Measurements from ENCODE around the gene MID2. TPM values are rescaled to one million over a fixed set of nuclear protein-coding genes. Genes with fewer than 3 reads are reported as not detected.

The MID2 gene
- total RNA-seq, 1 experiment from 2014 or later, result 1.6 TPM

DNA sequence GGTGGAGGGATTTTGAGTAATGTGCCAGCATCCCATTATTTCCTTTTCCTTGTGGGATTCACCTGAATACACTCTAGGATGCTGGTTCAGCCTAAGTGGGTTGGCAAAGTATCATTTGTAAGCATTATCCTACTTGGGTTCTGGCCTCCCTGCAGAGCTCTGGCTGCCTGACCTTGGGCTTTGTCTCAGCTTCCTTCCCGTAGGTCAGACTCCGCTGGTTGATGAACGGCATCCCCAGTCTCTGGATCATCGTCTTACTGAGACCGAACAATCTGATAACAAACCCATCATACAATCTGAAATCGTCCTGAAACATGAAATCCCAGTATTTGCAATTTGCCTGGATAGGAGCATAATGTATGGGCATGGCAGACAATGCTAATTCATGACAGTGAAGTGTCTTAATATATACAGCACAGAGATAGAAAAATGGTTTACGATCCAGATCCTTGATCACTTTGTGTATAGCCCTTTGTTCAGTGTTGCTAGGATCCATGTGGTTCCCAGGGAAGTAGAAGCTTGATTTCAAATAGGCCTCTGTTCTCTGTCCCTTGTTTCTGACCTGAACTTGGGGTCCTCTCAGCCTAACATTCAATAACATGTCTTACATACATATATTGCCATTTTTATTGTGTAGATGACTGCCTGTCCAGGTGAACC, 5.5 kb downstream of the MID2 start:
- Mint-ChIP-seq H3K4me3 (no peak overlapping the region), H3K4me1 (peaks cover 5 to 6% of the 10 kb centered on the region in 2 experiments; a peak in 2 of 4 replicates), H3K36me3 (ENCODE audit: insufficient read depth in 1 of 3, low read depth in 3 of 3) (no peaks in the 10 kb centered on the region; a peak in 2 of 7 replicates), H3K9me3 (peaks cover 0 to 36% of the 10 kb centered on the region in 2 experiments; a peak in 3 of 5 replicates), H3K27ac (no peak overlapping the region), H3K27me3 (ENCODE audit: low read depth) (peaks cover 33% of the 10 kb centered on the region)
- no peak overlapping the region for H3K4me2 ChIP-seq (ENCODE audit: insufficient read depth, insufficient read length, low read length)
- H3K23ac ChIP-seq (ENCODE audit: insufficient read length, low read depth, low read length), result no peak overlapping the region
- no peaks in the 10 kb centered on the region for H3K79me1 ChIP-seq (ENCODE audit: insufficient read depth, low read depth, low read length, poor library complexity, severe bottlenecking)
- no peak overlapping the region for H3K9ac ChIP-seq (ENCODE audit: extremely low read depth, insufficient read length, low read length)
- no peak overlapping the region for H2BK20ac ChIP-seq (ENCODE audit: low read depth, low read length, poor library complexity, severe bottlenecking)
- no peak overlapping the region for H2AFZ ChIP-seq (ENCODE audit: low read length)
- no peak overlapping the region for H3K18ac ChIP-seq (ENCODE audit: insufficient read length, low read depth, low read length)
- no peak overlapping the region for H4K8ac ChIP-seq (replicated peaks; ENCODE audit: insufficient read length, low read depth, low read length)
- no peak overlapping the region for H3K27ac ChIP-seq (ENCODE audit: insufficient read length, low read depth, low read length)
- no peak overlapping the region for H2BK120ac ChIP-seq (ENCODE audit: low read depth, low read length, poor library complexity, severe bottlenecking)
- no peaks in the 10 kb centered on the region for H3K79me2 ChIP-seq (ENCODE audit: insufficient read depth, low read length)
- peaks cover 2% of the 10 kb centered on the region for H3K23me2 ChIP-seq (ENCODE audit: insufficient read length, low read depth, low read length, poor library complexity, severe bottlenecking)
- no peak overlapping the region for H3K56ac ChIP-seq (ENCODE audit: insufficient read length, low read depth, low read length)
- no peak overlapping the region for H2BK15ac ChIP-seq (ENCODE audit: low read depth, low read length)
- no peak overlapping the region for H4K5ac ChIP-seq (ENCODE audit: insufficient read length, low read depth, low read length)
- H3K9me3 ChIP-seq (ENCODE audit: control insufficient read depth, low read depth, low read length), result no peaks in the 10 kb centered on the region
- H3K27me3 ChIP-seq (ENCODE audit: insufficient read depth, low read length), result peaks cover 5% of the 10 kb centered on the region; the same call in 1 of the 2 replicates
- H2BK5ac ChIP-seq (ENCODE audit: insufficient read length, low read length), result no peak overlapping the region
- no peak overlapping the region for H2BK12ac ChIP-seq (ENCODE audit: insufficient read length, low read depth, low read length)
- no peak overlapping the region for H2AK5ac ChIP-seq (ENCODE audit: insufficient read length, low read length)
- no peak for DNase-seq
- no CpG with 5 or more reads among the region's 7 CpGs for WGBS (ENCODE audit: extremely low coverage, insufficient read length, low lambda C conversion rate)
- no peaks in the 10 kb centered on the region for H3K4me1 ChIP-seq (ENCODE audit: insufficient read depth, low read length)
- no peak overlapping the region for H3K4ac ChIP-seq (ENCODE audit: low read depth, low read length)
- no peaks in the 10 kb centered on the region for H4K20me1 ChIP-seq (ENCODE audit: control insufficient read depth, insufficient read depth, insufficient read length)
- TF ChIP-seq, protein P1, sequence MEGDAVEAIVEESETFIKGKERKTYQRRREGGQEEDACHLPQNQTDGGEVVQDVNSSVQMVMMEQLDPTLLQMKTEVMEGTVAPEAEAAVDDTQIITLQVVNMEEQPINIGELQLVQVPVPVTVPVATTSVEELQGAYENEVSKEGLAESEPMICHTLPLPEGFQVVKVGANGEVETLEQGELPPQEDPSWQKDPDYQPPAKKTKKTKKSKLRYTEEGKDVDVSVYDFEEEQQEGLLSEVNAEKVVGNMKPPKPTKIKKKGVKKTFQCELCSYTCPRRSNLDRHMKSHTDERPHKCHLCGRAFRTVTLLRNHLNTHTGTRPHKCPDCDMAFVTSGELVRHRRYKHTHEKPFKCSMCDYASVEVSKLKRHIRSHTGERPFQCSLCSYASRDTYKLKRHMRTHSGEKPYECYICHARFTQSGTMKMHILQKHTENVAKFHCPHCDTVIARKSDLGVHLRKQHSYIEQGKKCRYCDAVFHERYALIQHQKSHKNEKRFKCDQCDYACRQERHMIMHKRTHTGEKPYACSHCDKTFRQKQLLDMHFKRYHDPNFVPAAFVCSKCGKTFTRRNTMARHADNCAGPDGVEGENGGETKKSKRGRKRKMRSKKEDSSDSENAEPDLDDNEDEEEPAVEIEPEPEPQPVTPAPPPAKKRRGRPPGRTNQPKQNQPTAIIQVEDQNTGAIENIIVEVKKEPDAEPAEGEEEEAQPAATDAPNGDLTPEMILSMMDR (conservative IDR thresholded peaks at IDR 0.05), result no peak
- no peak overlapping the region for H3T11ph ChIP-seq (ENCODE audit: low read length)
- no peak overlapping the region for H4K91ac ChIP-seq (ENCODE audit: insufficient read length, low read depth, low read length)
- no peak overlapping the region for H3K14ac ChIP-seq (ENCODE audit: insufficient read depth, low read length)

Measured in H9 (cell line).